CD4-positive, alpha-beta T cell treated with Interleukin-6 at 100 ng/mL for 8 hours (primary cell): ENCODE data around the gene WDR44.
"Not testable (repeated sequence)": the region's sequence is repeated elsewhere in the genome, so short reads cannot be mapped to it uniquely, and the experiment has no call there.

ENCODE experiments used
- DNase-seq: peaks from one replicate; pipeline ENCODE4 v3.0.0-alpha.2; 2020; ENCODE audit warnings: mixed read lengths, low spot score

Gene WDR44

GRCh38 chrX:118356154-118356701, 10.3 kb downstream of the WDR44 start:
- no peak for DNase-seq

GRCh38 chrX:118360429-118361125, 14.7 kb downstream of the WDR44 start:
- DNase-seq = no peak

GRCh38 chrX:118364261-118364660, 18.4 kb downstream of the WDR44 start:
- DNase-seq = no peak

GRCh38 chrX:118367338-118367737, 21.4 kb downstream of the WDR44 start:
- no peak for DNase-seq

GRCh38 chrX:118368398-118368797, 22.5 kb downstream of the WDR44 start:
- DNase-seq = no peak

GRCh38 chrX:118370921-118371624, 25.2 kb downstream of the WDR44 start:
- DNase-seq = no peak

- DNase-seq = no peak
Observed at GRCh38 chrX:118373538-118373937, 27.6 kb downstream of the WDR44 start.

GRCh38 chrX:118383120-118383519, 37.2 kb downstream of the WDR44 start:
- no peak for DNase-seq

- no peak for DNase-seq
Observed at GRCh38 chrX:118392716-118393115, 46.8 kb downstream of the WDR44 start.

GRCh38 chrX:118396113-118396512, 50.2 kb downstream of the WDR44 start:
- no peak for DNase-seq

- no peak for DNase-seq
Observed at GRCh38 chrX:118418811-118419251, 72.9 kb downstream of the WDR44 start.

GRCh38 chrX:118420462-118420861, 74.6 kb downstream of the WDR44 start:
- DNase-seq = no peak

- no peak for DNase-seq
Observed at GRCh38 chrX:118423558-118423957, 77.7 kb downstream of the WDR44 start.

- DNase-seq = no peak
Observed at GRCh38 chrX:118432799-118433198, 86.9 kb downstream of the WDR44 start.

GRCh38 chrX:118437283-118437682, 91.4 kb downstream of the WDR44 start:
- no peak for DNase-seq

- no peak for DNase-seq
Observed at GRCh38 chrX:118448273-118448783, 102.4 kb downstream of the WDR44 start.

- no peak for DNase-seq
Observed at GRCh38 chrX:118455013-118455412, 109.1 kb downstream of the WDR44 start.

GRCh38 chrX:118459494-118459893, 113.6 kb downstream of the WDR44 start:
- peak; percentile 13 for DNase-seq

GRCh38 chrX:118464501-118464900, 118.6 kb downstream of the WDR44 start:
- no peak for DNase-seq

GRCh38 chrX:118468122-118468521, 122.2 kb downstream of the WDR44 start:
- DNase-seq = no peak

- DNase-seq = not testable (repeated sequence)
Observed at GRCh38 chrX:118470721-118471347, 124.9 kb downstream of the WDR44 start.

GRCh38 chrX:118474586-118474985, 128.7 kb downstream of the WDR44 start:
- DNase-seq = no peak

GRCh38 chrX:118475903-118476302, 130.0 kb downstream of the WDR44 start:
- DNase-seq = no peak
